ENCODE measurements around the gene NAT8L. TPM values are rescaled to one million over a fixed set of nuclear protein-coding genes. Genes with fewer than 3 reads are reported as not detected.
A peak's percentile ranks its signal among the peaks of the same experiment; 100 is the strongest.

Gene NAT8L
- total and polyA plus RNA-seq, 2 of the 13 experiments (the other 11 are each of a cell fraction or from before 2014, with no cell fraction given) = 2.2 to 3.3 TPM

DNA sequence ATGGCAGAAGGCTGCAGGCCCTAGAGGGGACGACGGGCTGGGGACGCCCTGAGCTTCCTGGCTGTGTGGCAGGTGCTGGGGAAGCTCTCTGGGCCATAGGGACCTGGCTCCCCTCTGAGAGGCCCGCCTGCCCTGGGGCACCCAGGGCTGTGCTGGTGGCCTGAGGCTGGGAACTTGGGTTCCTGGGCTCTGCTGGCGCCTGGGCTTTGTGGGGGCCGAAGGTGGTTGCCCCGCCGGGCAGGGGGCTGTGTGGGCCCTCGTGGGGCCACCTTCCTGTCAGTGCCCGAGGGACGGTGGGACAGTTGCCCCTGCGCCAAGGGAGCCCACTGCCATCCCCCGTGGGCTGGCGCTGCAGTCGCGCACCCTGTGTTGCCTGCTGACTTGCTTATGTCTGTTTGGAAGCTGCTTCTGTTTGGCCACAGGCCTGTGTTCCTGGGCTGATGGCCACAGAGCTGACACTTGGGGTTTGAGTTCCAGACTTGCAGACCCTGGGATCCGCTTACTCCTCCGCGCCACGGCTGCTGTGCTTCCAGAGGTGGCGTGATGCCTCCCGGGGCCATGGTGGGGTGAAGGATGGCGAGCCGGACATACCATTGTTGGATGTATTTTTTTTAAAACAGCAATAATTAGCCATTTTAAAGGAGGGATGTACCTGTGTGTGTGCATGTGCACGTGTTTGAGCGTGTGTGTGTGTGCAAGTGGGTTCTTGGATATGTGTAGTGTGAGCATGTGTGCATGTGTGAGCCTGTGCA is 8.5 kb downstream of the NAT8L start:
- in situ Hi-C loops (cut with HindIII; ENCODE audit: extremely low pct_ligation_motif_present, low pct_unique_long_range_greater_than_20kb) = no loop called here
- Histone ChIP-seq H3K4me2 (ENCODE audit: low read depth, low read length) (no peak overlapping the region; the same call in 1 of the 2 replicates), H3K79me2 (ENCODE audit: insufficient read depth, low read length) (no peaks in the 10 kb centered on the region), H3K9ac (ENCODE audit: insufficient read depth, low read depth, low read length) (no peak overlapping the region), H2AFZ (ENCODE audit: low read length) (no peak overlapping the region), H3K4me1 (ENCODE audit: insufficient read depth, low read length) (peaks cover 62% of the 10 kb centered on the region), H3K36me3 (replicated peaks in 1 of 2; ENCODE audit: control insufficient read depth in 1 of 2, insufficient read depth in 2 of 2, low read length in 2 of 2) (no peaks in the 10 kb centered on the region), H3K4me3 (replicated peaks in 1 of 3; ENCODE audit: insufficient read depth in 1 of 3, low read depth in 2 of 3, low read length in 3 of 3) (no peak overlapping the region; a peak in 1 of 6 replicates), H3K27me3 (ENCODE audit: control insufficient read depth in 1 of 2, insufficient read depth in 2 of 2, low read length in 2 of 2) (no peaks in the 10 kb centered on the region), H3K27ac (ENCODE audit: extremely low read length, insufficient read depth, low read length) (no peak overlapping the region), H3K9me3 (ENCODE audit: low read length) (no peaks in the 10 kb centered on the region), H4K20me1 (ENCODE audit: insufficient read depth, low read length) (no peaks in the 10 kb centered on the region)
- FAIRE-seq = no peak
- intact Hi-C loops (cut with micrococcal nuclease; ENCODE audit: unreplicated experiment) = no loop called here
- CTCF ChIA-PET (ENCODE audit: low intra/inter-chr PET ratio, low total read pairs) = no interaction called here
- no peak for DNase-seq (ENCODE audit: low spot score)
- peak; percentile 6 for ATAC-seq
- POLR2A ChIA-PET = no interaction called here
- no TSS peak for BruUV-seq (replicated peaks)
- 69% methylated on average over 10 of the region's 26 CpGs for WGBS (ENCODE audit: low lambda C conversion rate)
- TF ChIP-seq ZC3H13 (CRISPR knock-in tag; IDR thresholded peaks at IDR 0.05) (0 out of 2 replicates have a peak, but pooled peaks have one; percentile 23), POLR2A (IDR thresholded peaks at IDR 0.05; ENCODE audit: insufficient read depth in 1 of 2, low read depth in 2 of 2, low read length in 2 of 2) (0 out of 4 replicates have a peak, but pooled peaks of 1 of the 2 experiments have one; percentile 10), SMAD9 (CRISPR knock-in tag; IDR thresholded peaks at IDR 0.05) (no peak), ZNF160 (CRISPR knock-in tag; IDR thresholded peaks at IDR 0.05) (no peak), MEIS2 (CRISPR knock-in tag; IDR thresholded peaks at IDR 0.05) (no peak), ZNF713 (CRISPR knock-in tag; IDR thresholded peaks at IDR 0.05) (no peak), ZNF768 (CRISPR knock-in tag; IDR thresholded peaks at IDR 0.05) (peak; percentile 38; the same call in 1 of the 2 replicates), ZFY (CRISPR knock-in tag; IDR thresholded peaks at IDR 0.05) (0 out of 2 replicates have a peak, but pooled peaks have one; percentile 2)
- TF ChIP-seq, protein P1, sequence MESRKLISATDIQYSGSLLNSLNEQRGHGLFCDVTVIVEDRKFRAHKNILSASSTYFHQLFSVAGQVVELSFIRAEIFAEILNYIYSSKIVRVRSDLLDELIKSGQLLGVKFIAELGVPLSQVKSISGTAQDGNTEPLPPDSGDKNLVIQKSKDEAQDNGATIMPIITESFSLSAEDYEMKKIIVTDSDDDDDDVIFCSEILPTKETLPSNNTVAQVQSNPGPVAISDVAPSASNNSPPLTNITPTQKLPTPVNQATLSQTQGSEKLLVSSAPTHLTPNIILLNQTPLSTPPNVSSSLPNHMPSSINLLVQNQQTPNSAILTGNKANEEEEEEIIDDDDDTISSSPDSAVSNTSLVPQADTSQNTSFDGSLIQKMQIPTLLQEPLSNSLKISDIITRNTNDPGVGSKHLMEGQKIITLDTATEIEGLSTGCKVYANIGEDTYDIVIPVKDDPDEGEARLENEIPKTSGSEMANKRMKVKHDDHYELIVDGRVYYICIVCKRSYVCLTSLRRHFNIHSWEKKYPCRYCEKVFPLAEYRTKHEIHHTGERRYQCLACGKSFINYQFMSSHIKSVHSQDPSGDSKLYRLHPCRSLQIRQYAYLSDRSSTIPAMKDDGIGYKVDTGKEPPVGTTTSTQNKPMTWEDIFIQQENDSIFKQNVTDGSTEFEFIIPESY (CRISPR knock-in tag; IDR thresholded peaks at IDR 0.05) = peak; percentile 43; the same call in 1 of the 2 replicates
- TF ChIP-seq, protein P2, sequence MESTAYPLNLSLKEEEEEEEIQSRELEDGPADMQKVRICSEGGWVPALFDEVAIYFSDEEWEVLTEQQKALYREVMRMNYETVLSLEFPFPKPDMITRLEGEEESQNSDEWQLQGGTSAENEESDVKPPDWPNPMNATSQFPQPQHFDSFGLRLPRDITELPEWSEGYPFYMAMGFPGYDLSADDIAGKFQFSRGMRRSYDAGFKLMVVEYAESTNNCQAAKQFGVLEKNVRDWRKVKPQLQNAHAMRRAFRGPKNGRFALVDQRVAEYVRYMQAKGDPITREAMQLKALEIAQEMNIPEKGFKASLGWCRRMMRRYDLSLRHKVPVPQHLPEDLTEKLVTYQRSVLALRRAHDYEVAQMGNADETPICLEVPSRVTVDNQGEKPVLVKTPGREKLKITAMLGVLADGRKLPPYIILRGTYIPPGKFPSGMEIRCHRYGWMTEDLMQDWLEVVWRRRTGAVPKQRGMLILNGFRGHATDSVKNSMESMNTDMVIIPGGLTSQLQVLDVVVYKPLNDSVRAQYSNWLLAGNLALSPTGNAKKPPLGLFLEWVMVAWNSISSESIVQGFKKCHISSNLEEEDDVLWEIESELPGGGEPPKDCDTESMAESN (CRISPR knock-in tag; conservative IDR thresholded peaks at IDR 0.05) = no peak
- TF ChIP-seq, protein P3, sequence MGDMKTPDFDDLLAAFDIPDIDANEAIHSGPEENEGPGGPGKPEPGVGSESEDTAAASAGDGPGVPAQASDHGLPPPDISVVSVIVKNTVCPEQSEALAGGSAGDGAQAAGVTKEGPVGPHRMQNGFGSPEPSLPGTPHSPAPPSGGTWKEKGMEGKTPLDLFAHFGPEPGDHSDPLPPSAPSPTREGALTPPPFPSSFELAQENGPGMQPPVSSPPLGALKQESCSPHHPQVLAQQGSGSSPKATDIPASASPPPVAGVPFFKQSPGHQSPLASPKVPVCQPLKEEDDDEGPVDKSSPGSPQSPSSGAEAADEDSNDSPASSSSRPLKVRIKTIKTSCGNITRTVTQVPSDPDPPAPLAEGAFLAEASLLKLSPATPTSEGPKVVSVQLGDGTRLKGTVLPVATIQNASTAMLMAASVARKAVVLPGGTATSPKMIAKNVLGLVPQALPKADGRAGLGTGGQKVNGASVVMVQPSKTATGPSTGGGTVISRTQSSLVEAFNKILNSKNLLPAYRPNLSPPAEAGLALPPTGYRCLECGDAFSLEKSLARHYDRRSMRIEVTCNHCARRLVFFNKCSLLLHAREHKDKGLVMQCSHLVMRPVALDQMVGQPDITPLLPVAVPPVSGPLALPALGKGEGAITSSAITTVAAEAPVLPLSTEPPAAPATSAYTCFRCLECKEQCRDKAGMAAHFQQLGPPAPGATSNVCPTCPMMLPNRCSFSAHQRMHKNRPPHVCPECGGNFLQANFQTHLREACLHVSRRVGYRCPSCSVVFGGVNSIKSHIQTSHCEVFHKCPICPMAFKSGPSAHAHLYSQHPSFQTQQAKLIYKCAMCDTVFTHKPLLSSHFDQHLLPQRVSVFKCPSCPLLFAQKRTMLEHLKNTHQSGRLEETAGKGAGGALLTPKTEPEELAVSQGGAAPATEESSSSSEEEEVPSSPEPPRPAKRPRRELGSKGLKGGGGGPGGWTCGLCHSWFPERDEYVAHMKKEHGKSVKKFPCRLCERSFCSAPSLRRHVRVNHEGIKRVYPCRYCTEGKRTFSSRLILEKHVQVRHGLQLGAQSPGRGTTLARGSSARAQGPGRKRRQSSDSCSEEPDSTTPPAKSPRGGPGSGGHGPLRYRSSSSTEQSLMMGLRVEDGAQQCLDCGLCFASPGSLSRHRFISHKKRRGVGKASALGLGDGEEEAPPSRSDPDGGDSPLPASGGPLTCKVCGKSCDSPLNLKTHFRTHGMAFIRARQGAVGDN (CRISPR knock-in tag; IDR thresholded peaks at IDR 0.05) = peak; percentile 28
- TF ChIP-seq, protein P4, sequence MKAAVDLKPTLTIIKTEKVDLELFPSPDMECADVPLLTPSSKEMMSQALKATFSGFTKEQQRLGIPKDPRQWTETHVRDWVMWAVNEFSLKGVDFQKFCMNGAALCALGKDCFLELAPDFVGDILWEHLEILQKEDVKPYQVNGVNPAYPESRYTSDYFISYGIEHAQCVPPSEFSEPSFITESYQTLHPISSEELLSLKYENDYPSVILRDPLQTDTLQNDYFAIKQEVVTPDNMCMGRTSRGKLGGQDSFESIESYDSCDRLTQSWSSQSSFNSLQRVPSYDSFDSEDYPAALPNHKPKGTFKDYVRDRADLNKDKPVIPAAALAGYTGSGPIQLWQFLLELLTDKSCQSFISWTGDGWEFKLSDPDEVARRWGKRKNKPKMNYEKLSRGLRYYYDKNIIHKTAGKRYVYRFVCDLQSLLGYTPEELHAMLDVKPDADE (CRISPR knock-in tag; IDR thresholded peaks at IDR 0.05) = no peak
